HG02571 (cell line): ENCODE measurements around the gene MPRIP.
"Not testable (repeated sequence)": the region's sequence is repeated elsewhere in the genome, so short reads cannot be mapped to it uniquely, and the experiment has no call there.

Experiments used
- ATAC-seq: cut with Tn5 transposase; IDR thresholded peaks from one replicate; pipeline ENCODE4 v1.9.1; 2021; ENCODE audit warnings: mild to moderate bottlenecking, moderate library complexity; ENCODE audit not compliant: unreplicated experiment

Gene MPRIP

GRCh38 chr17:17013828-17014747 lies 28.2 kb upstream of the MPRIP start:
- ATAC-seq = not testable (repeated sequence)

- not testable (repeated sequence) for ATAC-seq
Measured at GRCh38 chr17:17014748-17015124, 27.5 kb upstream of the MPRIP start.

GRCh38 chr17:17015230-17015629 lies 27.0 kb upstream of the MPRIP start:
- no peak for ATAC-seq

- not testable (repeated sequence) for ATAC-seq
Measured at GRCh38 chr17:17016199-17017197, 25.8 kb upstream of the MPRIP start.

- no peak for ATAC-seq
Measured at GRCh38 chr17:17017343-17018014, 24.8 kb upstream of the MPRIP start.

GRCh38 chr17:17018021-17018441 lies 24.2 kb upstream of the MPRIP start:
- ATAC-seq = no peak

GRCh38 chr17:17018612-17019429 lies 23.4 kb upstream of the MPRIP start:
- no peak for ATAC-seq

GRCh38 chr17:17019430-17019762 lies 22.9 kb upstream of the MPRIP start:
- ATAC-seq = no peak

GRCh38 chr17:17019891-17020456 lies 22.3 kb upstream of the MPRIP start:
- ATAC-seq = no peak

- no peak for ATAC-seq
Measured at GRCh38 chr17:17020821-17021193, 21.4 kb upstream of the MPRIP start.

GRCh38 chr17:17021194-17021863 lies 20.9 kb upstream of the MPRIP start:
- no peak for ATAC-seq

GRCh38 chr17:17022011-17022410 lies 20.2 kb upstream of the MPRIP start:
- ATAC-seq = no peak

- no peak for ATAC-seq
Measured at GRCh38 chr17:17022456-17022855, 19.8 kb upstream of the MPRIP start.

- ATAC-seq = no peak
Measured at GRCh38 chr17:17024778-17025300, 17.4 kb upstream of the MPRIP start.

GRCh38 chr17:17025621-17026020 lies 16.6 kb upstream of the MPRIP start:
- no peak for ATAC-seq

GRCh38 chr17:17026163-17026562 lies 16.1 kb upstream of the MPRIP start:
- no peak for ATAC-seq

- ATAC-seq = no peak
Measured at GRCh38 chr17:17027442-17028058, 14.7 kb upstream of the MPRIP start.

- ATAC-seq = no peak
Measured at GRCh38 chr17:17028059-17028877, 14.0 kb upstream of the MPRIP start.
